Natural killer cell (primary cell): Measurements from ENCODE around the gene ATP23. TPM values are rescaled to one million over a fixed set of nuclear protein-coding genes. Genes with fewer than 3 reads are reported as not detected.

Experiments used
- ATAC-seq, 3 donors: fragments of 150-1000 bp in 2 of 3; fragments of 200-7000 bp in 1 of 3; cut with Tn5 transposase; 1 replicate in 1 of 3; 2 replicates in 2 of 3; pipeline ENCODE4 v1.10.0; 2021; ENCODE audit warnings: mild to moderate bottlenecking in 2 of 3, moderate library complexity in 2 of 3
- DNase-seq, 2 donors: peaks; one replicate each; pipeline versions ENCODE4 v3.0.0 to v3.0.0-alpha.2; 2013 to 2021; ENCODE audit warnings: mixed read lengths in 1 of 2
- H3K27ac ChIP-seq: one replicate; pipeline ENCODE4 v1.5.1; 2013; ENCODE audit warnings: mild to moderate bottlenecking, low read length
- H3K27me3 ChIP-seq: one replicate; pipeline ENCODE4 v1.6.1; 2013; ENCODE audit warnings: low read length; ENCODE audit not compliant: control insufficient read depth, insufficient read depth
- H3K36me3 ChIP-seq: one replicate; pipeline ENCODE4 v1.6.1; 2013; ENCODE audit warnings: low read length; ENCODE audit not compliant: control insufficient read depth, insufficient read depth
- H3K4me1 ChIP-seq: one replicate; pipeline ENCODE4 v1.6.1; 2013; ENCODE audit warnings: low read length; ENCODE audit not compliant: control insufficient read depth, insufficient read depth
- H3K4me3 ChIP-seq: one replicate; pipeline ENCODE4 v1.5.1; 2013; ENCODE audit warnings: low read length
- H3K9me3 ChIP-seq: one replicate; pipeline ENCODE4 v1.6.1; 2013; ENCODE audit warnings: low read length; ENCODE audit not compliant: control insufficient read depth, insufficient read depth
- H3K27ac Mint-ChIP-seq, 2 donors: one replicate each; pipeline ENCODE4 v1.8.0; 2022; ENCODE audit warnings: mild to moderate bottlenecking in 2 of 2, mixed read lengths in 2 of 2, moderate library complexity in 1 of 2
- H3K27me3 Mint-ChIP-seq, 2 donors: one replicate each; pipeline ENCODE4 v1.8.0; 2022; ENCODE audit warnings: low read depth in 2 of 2, mixed read lengths in 2 of 2
- H3K36me3 Mint-ChIP-seq: one replicate; pipeline ENCODE4 v1.8.0; 2022; ENCODE audit warnings: mixed read lengths
- H3K4me1 Mint-ChIP-seq, 2 donors: one replicate each; pipeline ENCODE4 v1.8.0; 2022; ENCODE audit warnings: mixed read lengths in 2 of 2
- H3K4me3 Mint-ChIP-seq: one replicate; pipeline ENCODE4 v1.8.0; 2022; ENCODE audit warnings: mild to moderate bottlenecking, moderate library complexity, mixed read lengths
- H3K9me3 Mint-ChIP-seq, 2 donors: one replicate each; pipeline ENCODE4 v1.8.0; 2022; ENCODE audit warnings: mixed read lengths in 2 of 2
- CTCF ChIP-seq: fragments of 200-600 bp; IDR thresholded peaks from one replicate; pipeline ENCODE4 v1.8.0; 2022; ENCODE audit warnings: antibody characterized with exemption
- WGBS: methylation state at CpG from one replicate; pipeline ENCODE4 v1.1.7; 2013; ENCODE audit warnings: missing lambda C conversion rate; ENCODE audit not compliant: insufficient coverage; 5-methylcytosine and 5-hydroxymethylcytosine counted together
- intact Hi-C: fragments of 100-400 bp; cut with micrococcal nuclease; formaldehyde crosslinking; loops from one replicate; pipeline ENCODE4 v1.14.2; 2022
- total RNA-seq, 4 donors: library from RNA; stranded (reverse); fragments of 120-200 nt in 1 of 4; gene quantifications; one replicate each; pipeline versions ENCODE4 v1.2.3 to v1.2.4, GENCODE V29; 2013 to 2022

The ATP23 gene
- total RNA-seq, 3 donors from 2014 or later (not counting 1 experiment from before 2014, with no cell fraction given) = 4.9 to 8.8 (median 6.3) TPM

- TF ChIP-seq CTCF = no peak
- Mint-ChIP-seq H3K4me3 (no peak overlapping the region), H3K36me3 (no peaks in the 10 kb centered on the region), H3K27me3 (peaks cover 23 to 34% of the 10 kb centered on the region in 2 donors), H3K9me3 (no peaks in the 10 kb centered on the region), H3K27ac (no peak overlapping the region), H3K4me1 (peaks cover 30% of the 10 kb centered on the region in 2 donors)
- Histone ChIP-seq H3K4me3 (no peak overlapping the region), H3K9me3 (no peaks in the 10 kb centered on the region), H3K27ac (no peak overlapping the region), H3K36me3 (no peaks in the 10 kb centered on the region), H3K27me3 (peaks cover 6% of the 10 kb centered on the region), H3K4me1 (peaks cover 32% of the 10 kb centered on the region)
- DNase-seq (peak in 1 of 2 donors; percentile 14), ATAC-seq (no peak)
- WGBS = 94% methylated on average over 6 of the region's 6 CpGs
- intact Hi-C loops = no loop called here
Measured at GRCh38 chr12:57894399-57895292, 46.7 kb upstream of the ATP23 start.

- Mint-ChIP-seq H3K27me3 (peaks cover 23 to 32% of the 10 kb centered on the region in 2 donors), H3K9me3 (no peaks in the 10 kb centered on the region), H3K36me3 (no peaks in the 10 kb centered on the region), H3K4me3 (peak overlapping the region; percentile 50), H3K4me1 (peaks cover 30 to 31% of the 10 kb centered on the region in 2 donors), H3K27ac (no peak overlapping the region)
- H3K4me1 ChIP-seq = peaks cover 36% of the 10 kb centered on the region
- no peak overlapping the region for H3K27ac ChIP-seq
- H3K4me3 ChIP-seq = no peak overlapping the region
- H3K9me3 ChIP-seq = no peaks in the 10 kb centered on the region
- H3K27me3 ChIP-seq = peaks cover 6% of the 10 kb centered on the region
- no peak for TF ChIP-seq CTCF
- intact Hi-C loops = no loop called here
- ATAC-seq = no peak
- no peaks in the 10 kb centered on the region for H3K36me3 ChIP-seq
- DNase-seq = no peak
- WGBS = 89% methylated on average over 5 of the region's 5 CpGs
Measured at GRCh38 chr12:57895389-57896114, 45.8 kb upstream of the ATP23 start.

- DNase-seq = peak in 1 of 2 donors; percentile 37
- Mint-ChIP-seq H3K27me3 (peaks cover 23 to 32% of the 10 kb centered on the region in 2 donors), H3K27ac (no peak overlapping the region), H3K4me1 (peaks cover 30 to 31% of the 10 kb centered on the region in 2 donors), H3K9me3 (no peaks in the 10 kb centered on the region), H3K36me3 (no peaks in the 10 kb centered on the region), H3K4me3 (peak overlapping the region; percentile 50)
- 41% methylated on average over 6 of the region's 6 CpGs for WGBS
- Histone ChIP-seq H3K27ac (no peak overlapping the region), H3K36me3 (no peaks in the 10 kb centered on the region), H3K9me3 (no peaks in the 10 kb centered on the region), H3K4me3 (no peak overlapping the region), H3K27me3 (peaks cover 6% of the 10 kb centered on the region), H3K4me1 (peaks cover 36% of the 10 kb centered on the region)
- intact Hi-C loops = no loop called here
- no peak for TF ChIP-seq CTCF
- no peak for ATAC-seq
Measured at GRCh38 chr12:57896115-57896433, 45.3 kb upstream of the ATP23 start.
